ENCODE measurements around the gene UBE2J1.
A peak's percentile ranks its signal among the peaks of the same experiment; 100 is the strongest.
"Not testable (repeated sequence)": the region's sequence is repeated elsewhere in the genome, so short reads cannot be mapped to it uniquely, and the experiment has no call there.

The UBE2J1 gene

GRCh38 chr6:89320012-89320559 is 32.4 kb downstream of the UBE2J1 start:
- DNase-seq (ENCODE audit: low read depth): no peak

DNA sequence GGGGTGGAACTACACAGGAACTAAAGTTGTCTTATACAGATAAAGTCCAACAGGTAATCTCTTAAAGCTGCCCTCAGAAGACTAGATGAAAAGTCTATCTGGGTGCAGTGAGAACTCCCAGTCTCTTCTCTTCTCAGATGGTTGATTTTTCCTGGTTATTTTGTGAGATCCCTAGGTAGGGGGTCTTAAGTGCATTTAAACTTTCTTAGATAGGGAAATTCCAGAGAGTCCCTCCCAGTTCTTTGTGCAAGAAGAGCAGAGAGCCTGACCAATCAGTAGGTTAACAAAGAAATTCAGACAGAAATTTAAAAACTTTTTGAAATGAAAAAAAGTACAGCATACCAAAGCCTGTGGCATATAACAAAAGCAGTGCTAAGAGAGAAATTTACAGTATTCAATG is 35.5 kb downstream of the UBE2J1 start:
- DNase-seq (ENCODE audit: low read depth): no peak

DNA sequence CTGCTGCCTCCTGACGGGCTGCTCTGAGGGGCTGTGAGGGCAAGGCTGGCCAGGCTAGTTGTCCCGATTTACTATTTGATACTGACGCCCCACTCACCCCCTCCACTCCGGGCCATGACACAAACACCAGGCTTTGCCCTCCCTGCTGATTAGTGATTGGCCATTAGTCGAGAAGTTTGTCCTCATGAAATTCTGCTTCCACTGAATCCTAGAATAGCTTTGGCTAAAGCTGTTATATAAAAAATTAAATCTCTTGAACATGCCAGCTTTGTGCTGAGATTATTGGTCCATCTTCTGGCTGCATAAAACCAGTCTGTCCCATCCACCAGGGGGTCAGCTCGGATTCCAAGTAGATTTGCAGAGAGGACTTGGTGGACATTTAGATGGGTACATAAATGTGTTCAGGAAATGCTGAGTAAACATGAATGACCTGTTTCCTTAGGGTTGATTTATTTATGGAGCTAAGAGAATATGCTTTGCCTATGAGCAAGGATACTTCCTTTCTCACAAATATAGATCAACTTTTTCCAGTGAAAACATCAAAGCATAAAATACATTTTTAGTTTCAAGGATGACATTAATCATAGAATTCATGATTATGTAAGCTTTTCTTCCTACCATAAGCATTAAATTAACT is 37.2 kb downstream of the UBE2J1 start, which contains the start of gene GABRR2:
Gene GABRR2 (minus strand): TSS at position 51 of the 637 bp plus-strand sequence. CDS start 134 bp downstream, outside the sequence.
- no peak for DNase-seq (ENCODE audit: low read depth)

- DNase-seq (ENCODE audit: low read depth): no peak
Observed at GRCh38 chr6:89314692-89315091, 37.8 kb downstream of the UBE2J1 start.

- no peak for DNase-seq (ENCODE audit: low read depth)
Observed at GRCh38 chr6:89313006-89313405, 39.5 kb downstream of the UBE2J1 start.

GRCh38 chr6:89311853-89312531 is 40.5 kb downstream of the UBE2J1 start:
- DNase-seq (ENCODE audit: low read depth): no peak

DNA sequence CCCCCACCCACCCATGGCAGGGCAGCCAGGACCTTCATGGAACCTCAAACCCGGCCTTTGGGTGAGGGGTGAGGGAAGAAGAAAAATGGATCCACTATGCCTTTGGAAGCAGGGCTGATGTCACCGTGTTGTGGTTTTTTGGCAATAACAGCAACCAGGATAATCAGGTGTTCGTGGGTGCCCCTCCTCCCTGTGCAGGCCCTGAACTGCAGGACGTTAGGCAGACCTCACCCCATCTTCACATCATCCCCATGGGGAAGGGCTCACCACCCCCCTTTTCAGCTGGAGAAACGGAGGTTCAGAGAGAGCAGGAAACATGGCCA is 41.0 kb downstream of the UBE2J1 start:
- no peak for DNase-seq (ENCODE audit: low read depth)

DNA sequence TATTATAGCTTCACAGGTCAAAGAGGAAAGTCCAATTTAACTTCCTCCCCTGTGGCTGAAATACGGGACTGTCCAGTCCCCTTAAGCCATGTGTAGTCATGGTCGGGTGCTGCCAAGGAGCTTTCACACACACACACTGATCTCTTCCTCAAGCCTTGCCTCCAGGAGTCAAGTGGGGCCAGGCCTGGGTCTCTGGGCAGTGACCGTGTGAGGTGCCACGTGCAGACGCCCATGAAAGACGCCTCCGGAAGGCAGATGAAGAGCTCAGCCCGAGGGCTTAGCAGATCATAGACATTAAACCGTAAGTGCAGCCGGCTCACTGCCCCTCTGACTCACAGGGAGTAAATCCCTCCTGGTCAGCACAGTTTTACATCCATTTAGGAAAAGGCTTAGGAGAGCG is 41.6 kb downstream of the UBE2J1 start:
- no peak for DNase-seq (ENCODE audit: low read depth)

DNA sequence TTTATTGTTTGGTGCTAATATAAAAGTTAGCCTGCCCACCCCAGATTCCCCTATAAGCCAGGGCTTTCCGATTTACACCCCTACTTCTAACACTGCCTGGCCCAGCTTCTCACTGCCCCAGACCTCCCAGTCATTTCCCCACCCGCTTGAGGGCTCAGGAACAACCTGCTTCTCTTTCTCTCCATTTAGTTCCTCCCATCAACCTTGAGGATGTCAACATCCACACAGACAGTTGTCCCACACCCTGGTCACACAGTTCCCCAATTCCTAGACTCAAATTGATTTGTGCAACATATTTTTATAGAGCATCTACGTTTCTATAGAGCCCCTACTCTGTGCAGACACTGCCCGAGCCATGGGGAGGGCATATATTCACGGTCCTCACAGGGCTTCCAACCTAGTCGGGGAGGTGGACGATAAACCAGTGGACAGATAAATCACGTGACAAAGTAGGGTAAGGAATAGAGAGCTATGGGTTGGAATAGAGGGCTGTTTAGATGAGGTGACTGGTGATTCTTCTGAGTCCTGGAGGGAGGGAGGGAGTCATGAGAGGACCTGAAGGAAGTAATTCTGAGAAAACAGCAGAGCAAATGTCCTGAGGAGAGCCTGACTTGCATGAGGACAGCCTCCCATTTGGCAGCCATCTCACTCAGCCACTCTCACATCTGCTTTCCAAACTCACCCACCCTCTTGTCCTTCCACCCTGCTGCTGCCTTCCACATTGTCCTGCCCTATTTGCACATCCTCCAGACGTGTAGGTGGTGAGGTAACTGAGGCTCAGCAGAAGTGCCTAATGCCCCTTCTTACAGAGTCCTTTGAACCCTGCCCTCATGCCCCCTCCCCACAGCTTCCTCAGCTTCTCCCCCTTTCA is 43.8 kb downstream of the UBE2J1 start:
- no peak for DNase-seq (ENCODE audit: low read depth)

- not testable (repeated sequence) for DNase-seq (ENCODE audit: low read depth)
Observed at GRCh38 chr6:89304517-89304916, 48.0 kb downstream of the UBE2J1 start.

DNA sequence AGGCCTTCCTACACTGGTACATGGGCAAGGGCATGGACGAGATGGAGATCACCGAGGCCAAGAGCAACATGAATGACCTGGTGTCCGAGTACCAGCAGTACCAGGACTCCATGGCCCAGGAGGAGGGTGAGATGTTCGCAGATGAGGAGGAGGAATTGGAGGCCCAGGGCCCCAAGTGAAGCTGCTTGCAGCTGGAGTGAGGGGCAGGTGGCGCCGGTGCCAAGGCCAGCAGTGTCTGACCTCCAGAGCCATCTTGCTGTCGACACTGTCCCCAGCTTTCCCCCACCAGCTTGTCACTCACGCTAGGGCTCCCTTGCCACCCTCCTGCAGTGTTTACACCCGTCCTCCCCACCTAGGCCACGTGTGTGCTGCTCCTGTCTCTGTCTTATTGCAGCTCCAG is 49.6 kb downstream of the UBE2J1 start:
- no peak for DNase-seq (ENCODE audit: low read depth)

DNA sequence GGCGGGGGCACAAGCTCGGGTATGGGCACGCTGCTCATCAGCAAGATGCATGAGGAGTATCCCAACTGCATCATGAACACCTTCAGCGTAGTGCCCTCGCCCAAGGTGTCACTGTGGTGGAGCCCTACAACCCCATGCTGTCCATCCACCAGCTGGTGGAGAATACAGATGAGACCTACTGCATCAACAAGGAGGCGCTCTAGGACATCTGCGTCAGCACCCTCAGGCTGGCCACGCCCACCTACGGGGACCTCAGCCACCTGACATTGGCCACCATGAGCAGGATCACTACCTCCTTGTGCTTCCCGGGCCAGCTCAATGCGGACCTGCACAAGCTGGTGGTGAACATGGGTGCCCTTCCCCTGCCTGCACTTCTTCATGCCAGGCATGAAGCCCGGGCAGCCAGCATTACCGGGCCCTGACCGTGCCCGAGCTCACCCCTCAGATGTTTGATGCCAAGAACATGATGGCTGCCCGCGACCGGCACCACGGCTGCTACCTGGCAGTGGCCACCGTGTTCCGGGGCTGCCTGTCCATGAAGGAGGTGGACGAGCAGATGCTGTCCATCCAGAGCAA is 50.2 kb downstream of the UBE2J1 start:
- no peak for DNase-seq (ENCODE audit: low read depth)

DNA sequence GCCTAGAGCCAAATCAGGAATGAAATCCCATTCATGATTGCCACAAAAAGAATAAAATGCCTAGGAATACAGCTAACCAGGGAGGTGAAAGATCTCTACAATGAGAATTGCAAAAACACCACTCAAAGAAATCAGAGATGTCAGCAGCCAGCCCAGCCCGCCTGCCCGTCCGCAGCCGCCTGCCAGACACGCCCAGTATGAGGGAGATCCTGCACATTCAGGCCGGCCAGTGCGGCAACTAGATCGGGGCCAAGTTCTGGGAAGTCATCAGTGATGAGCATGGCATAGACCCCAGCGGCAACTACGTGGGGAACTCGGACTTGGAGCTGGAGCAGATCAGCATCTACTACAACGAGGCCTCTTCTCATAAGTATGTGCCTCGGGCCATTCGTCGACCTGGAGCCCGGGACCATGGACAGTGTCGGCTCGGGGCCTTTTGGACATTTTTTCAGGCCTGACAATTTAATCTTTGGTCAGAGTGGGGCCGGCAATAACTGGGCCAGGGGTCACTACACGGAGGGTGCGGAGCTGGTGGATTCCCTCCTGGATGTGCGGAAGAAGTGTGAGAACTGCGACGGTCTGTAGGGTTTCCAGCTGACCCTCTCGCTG is 50.8 kb downstream of the UBE2J1 start:
- no peak for DNase-seq (ENCODE audit: low read depth)

DNA sequence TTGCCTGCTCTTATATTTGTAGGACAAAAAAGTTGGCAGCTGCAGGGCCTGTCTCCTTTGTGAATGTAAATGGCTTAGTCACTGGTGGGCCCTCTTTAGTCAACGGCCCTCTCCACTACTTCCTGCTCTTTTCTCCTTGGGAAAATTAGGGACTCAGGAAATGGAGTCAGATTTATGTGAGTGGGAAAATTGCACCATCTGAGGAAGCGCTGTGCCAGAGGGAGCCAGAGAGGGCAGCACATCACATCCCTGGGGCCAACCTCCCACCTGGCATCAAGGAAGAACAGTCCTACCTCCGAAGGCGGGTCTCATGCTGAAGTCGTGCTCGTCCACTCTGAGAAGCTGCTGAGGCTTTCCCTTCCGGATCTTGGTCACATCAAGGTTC is 53.1 kb downstream of the UBE2J1 start:
- DNase-seq (ENCODE audit: low read depth): no peak

DNA sequence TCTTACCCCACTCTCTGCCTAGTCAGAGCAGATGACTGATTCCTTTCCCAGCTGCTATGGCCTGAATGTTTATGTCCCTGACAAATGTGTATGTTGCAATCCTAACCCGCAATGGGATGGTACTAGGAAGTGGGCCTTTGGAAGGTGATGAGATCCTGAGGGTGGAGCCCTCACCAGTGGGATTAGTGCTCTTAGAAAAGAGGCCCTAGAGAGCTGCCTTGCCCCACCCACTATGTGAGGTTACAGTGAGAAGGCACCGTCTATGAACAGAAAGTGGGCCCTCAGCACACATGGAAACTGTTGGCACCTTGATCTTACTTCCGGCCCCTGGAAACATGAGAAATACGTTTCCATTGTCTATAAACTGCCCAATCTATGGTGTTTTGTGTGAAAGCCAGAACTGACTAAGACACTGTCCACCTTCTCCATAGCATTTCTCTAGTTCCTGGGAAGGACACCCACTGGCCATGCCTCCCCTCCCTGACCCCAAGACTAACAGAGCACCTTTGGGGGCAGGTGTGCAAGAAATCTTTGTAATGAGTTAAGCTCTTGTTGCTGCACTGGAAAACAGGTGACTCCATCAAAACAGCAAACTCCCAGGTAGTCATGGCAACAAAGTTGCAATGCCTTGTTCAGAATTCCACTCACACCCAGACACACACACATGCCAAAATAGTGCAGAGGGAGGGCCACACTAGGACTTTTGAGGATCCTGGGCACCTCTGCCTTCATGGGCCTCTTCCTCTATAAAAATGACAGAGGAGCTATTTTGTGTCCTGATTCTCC is 53.6 kb downstream of the UBE2J1 start:
- DNase-seq (ENCODE audit: low read depth): peak; percentile 19

DNA sequence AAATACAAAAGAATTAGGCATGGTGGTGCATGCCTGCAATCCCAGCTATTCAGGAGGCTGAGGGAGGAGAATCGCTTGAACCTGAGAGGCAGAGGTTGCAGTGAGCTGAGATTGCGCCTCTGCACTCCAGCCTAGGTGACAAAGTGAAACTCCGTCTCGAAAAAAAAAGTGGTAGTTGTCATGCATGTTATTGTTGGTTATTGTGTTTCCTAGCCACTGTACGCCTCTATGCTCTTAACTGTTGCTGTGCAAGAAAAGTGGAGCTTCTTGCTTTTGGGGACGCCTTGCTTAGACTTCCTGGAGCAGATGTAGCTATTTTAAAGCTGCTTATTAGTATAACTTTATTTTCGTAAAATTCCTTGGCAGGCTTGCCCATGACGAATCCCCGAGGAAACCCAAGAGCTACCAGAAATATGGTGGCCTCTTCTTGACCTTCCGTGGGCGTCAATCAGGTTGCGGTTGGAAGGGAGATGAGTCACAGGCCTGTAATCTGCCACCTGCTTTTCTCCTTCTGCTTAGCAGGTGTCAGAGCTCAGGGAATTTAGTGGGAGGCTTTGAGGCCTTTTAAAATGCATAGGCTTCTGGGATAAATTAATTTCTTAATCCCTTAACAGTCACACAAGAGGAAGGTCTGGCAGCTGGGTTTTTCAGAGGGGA is 54.7 kb downstream of the UBE2J1 start:
- peak; percentile 45 for DNase-seq (ENCODE audit: low read depth)

DNA sequence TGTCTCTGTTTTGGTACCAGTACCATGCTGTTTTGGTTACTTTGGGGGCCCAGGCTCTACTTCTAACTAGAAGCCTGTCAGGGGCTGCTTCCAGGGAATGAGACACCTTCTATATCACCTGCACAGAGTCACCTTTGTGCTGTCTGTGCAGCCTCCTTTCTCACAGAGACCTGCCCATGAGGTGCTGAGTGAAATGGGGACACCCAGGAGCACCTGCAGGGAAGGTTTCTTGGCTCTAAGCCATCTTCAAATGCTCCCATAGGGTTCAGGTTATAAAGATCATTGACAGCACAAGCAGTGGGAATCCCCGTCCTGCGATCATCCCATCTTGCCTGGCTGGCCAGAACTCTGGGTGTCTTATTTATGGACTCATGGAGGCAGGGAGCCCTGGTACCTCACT is 56.5 kb downstream of the UBE2J1 start:
- DNase-seq (ENCODE audit: low read depth): no peak

DNA sequence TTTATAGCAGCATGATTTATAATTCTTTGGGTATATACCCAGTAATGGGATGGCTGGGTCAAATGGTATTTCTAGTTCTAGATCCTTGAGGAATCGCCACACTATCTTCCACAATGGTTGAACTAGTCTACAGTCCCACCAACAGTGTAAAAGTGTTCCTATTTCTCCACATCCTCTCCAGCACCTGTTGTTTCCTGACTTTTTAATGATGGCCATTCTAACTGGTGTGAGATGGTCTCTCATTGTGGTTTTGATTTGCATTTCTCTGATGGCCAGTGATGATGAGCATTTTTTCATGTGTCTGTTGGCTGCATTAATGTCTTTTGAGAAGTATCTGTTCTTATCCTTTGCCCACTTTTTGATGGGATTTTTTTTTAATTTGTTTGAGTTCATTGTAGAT is 57.4 kb downstream of the UBE2J1 start:
- DNase-seq (ENCODE audit: low read depth): not testable (repeated sequence)

- DNase-seq (ENCODE audit: low read depth): no peak
Observed at GRCh38 chr6:89291256-89291819, 61.2 kb downstream of the UBE2J1 start.
